ENCODE data around the gene UBXN1. TPM values are rescaled to one million over a fixed set of nuclear protein-coding genes. Genes with fewer than 3 reads are reported as not detected.

The UBXN1 gene
- total and polyA plus RNA-seq, 2 donors (not counting 1 experiment from before 2014, with no cell fraction given), result 180 to 193 TPM

- Mint-ChIP-seq H3K4me1 (peaks cover 50% of the 10 kb centered on the region), H3K4me3 (peak overlapping the region; percentile 95), H3K27ac (peak overlapping the region; percentile 99), H3K27me3 (no peaks in the 10 kb centered on the region), H3K9me3 (ENCODE audit: insufficient read depth) (no peaks in the 10 kb centered on the region)
- Histone ChIP-seq H4K20me1 (ENCODE audit: control insufficient read depth, insufficient read depth, low read length, poor library complexity, severe bottlenecking) (peaks cover 48% of the 10 kb centered on the region), H3K4me2 (replicated peaks; ENCODE audit: low read depth, low read length, poor library complexity, severe bottlenecking) (peak overlapping the region; percentile 91), H3K4me3 (ENCODE audit: control extremely low read depth in 1 of 5, extremely low read depth in 1 of 5, insufficient read depth in 1 of 5, low read depth in 2 of 5, low read length in 4 of 5) (peak overlapping the region; percentile 96 to 100 (median 99)), H2AFZ (ENCODE audit: insufficient read depth, low read depth, low read length, poor library complexity, severe bottlenecking) (peak overlapping the region; percentile 91), H3K79me2 (ENCODE audit: control insufficient read depth, insufficient read depth, low read length) (peaks cover 81% of the 10 kb centered on the region), H3K27ac (ENCODE audit: low read length in 2 of 2) (peak overlapping the region; percentile 90 to 91), H3K4me1 (ENCODE audit: control insufficient read depth in 2 of 2, insufficient read depth in 2 of 2, low read length in 2 of 2) (peaks cover 37 to 41% of the 10 kb centered on the region in 2 donors), H3K9me3 (ENCODE audit: control extremely low read depth in 1 of 3, control insufficient read depth in 2 of 3, insufficient read depth in 1 of 3, low read length in 2 of 3) (no peaks in the 10 kb centered on the region), H3K27me3 (replicated peaks in 1 of 4; ENCODE audit: control extremely low read depth in 1 of 4, control insufficient read depth in 3 of 4, insufficient read depth in 4 of 4, low read length in 3 of 4) (no peaks in the 10 kb centered on the region), H3K9ac (ENCODE audit: low read length) (peak overlapping the region; percentile 93), H3K36me3 (replicated peaks in 1 of 2; ENCODE audit: control extremely low read depth in 1 of 2, control insufficient read depth in 1 of 2, extremely low read depth in 1 of 2, insufficient read depth in 2 of 2, low read length in 1 of 2) (peaks cover under 1 to 19% of the 10 kb centered on the region in 2 experiments)
- ATAC-seq (ENCODE audit: low read depth) (peak; percentile 54), DNase-seq (peak; percentile 97)
- intact Hi-C loops (cut with micrococcal nuclease), result loop anchor here (1.0 to 2.0 kb wide), 15 partner anchors 19 to 153 kb away; partner anchors contain the start of genes EML3, INTS5, POLR2G and ROM1
- ChIA-PET CTCF (interaction anchor here (0.7 to 5.5 kb wide), 13 partner anchors 19 to 333 kb away, joined by 3 to 34 read pairs (median 4); partner anchors contain the start of genes B3GAT3, BSCL2, SLC3A2 and TMEM179B), POLR2A (interaction anchor here (0.5 to 4.9 kb wide), 23 partner anchors 14 to 154 kb away, joined by 3 to 75 read pairs (median 6); partner anchors contain the start of genes BSCL2, C11orf98, CSKMT and EEF1G)
- 0% methylated on average over 20 of the region's 20 CpGs for WGBS (ENCODE audit: insufficient coverage)
- TF ChIP-seq CTCF (IDR thresholded peaks at IDR 0.05), result no peak
- no peak for TF ChIP-seq EZH2 (IDR thresholded peaks at IDR 0.05; ENCODE audit: borderline replicate concordance, insufficient read depth, low read depth, low read length, poor library complexity, severe bottlenecking)
Measured at GRCh38 chr11:62727872-62728170, 48.9 kb upstream of the UBXN1 start.

Measured in B cell (primary cell).